Central memory CD8-positive, alpha-beta T cell (primary cell): ENCODE measurements around the gene GFRA1.

Source experiments
- ATAC-seq: fragments of 150-1000 bp; cut with Tn5 transposase; replicated peaks from 2 replicates; pipeline ENCODE4 v1.10.0; 2022; ENCODE audit warnings: mild to moderate bottlenecking, moderate FRiP score, moderate number of reproducible peaks; ENCODE audit not compliant: poor library complexity, severe bottlenecking; ENCODE audit errors: extremely low read depth
- DNase-seq, 2 donors: peaks; one replicate each; pipeline ENCODE4 v3.0.0; 2021; ENCODE audit warnings: low spot score in 2 of 2
- H3K27ac Mint-ChIP-seq: one replicate; pipeline ENCODE4 v1.8.0; 2022; ENCODE audit warnings: low read depth, mild to moderate bottlenecking, moderate library complexity, mixed read lengths
- H3K27me3 Mint-ChIP-seq: one replicate; pipeline ENCODE4 v1.8.0; 2022; ENCODE audit warnings: mixed read lengths
- H3K36me3 Mint-ChIP-seq: one replicate; pipeline ENCODE4 v1.8.0; 2022; ENCODE audit warnings: mild to moderate bottlenecking, moderate library complexity, mixed read lengths; ENCODE audit not compliant: insufficient read depth
- H3K4me1 Mint-ChIP-seq: one replicate; pipeline ENCODE4 v1.8.0; 2022; ENCODE audit warnings: mixed read lengths
- H3K4me3 Mint-ChIP-seq: one replicate; pipeline ENCODE4 v1.8.0; 2022; ENCODE audit warnings: mild to moderate bottlenecking, moderate library complexity, mixed read lengths
- H3K9me3 Mint-ChIP-seq: one replicate; pipeline ENCODE4 v1.8.0; 2022; ENCODE audit warnings: mixed read lengths

Gene GFRA1

DNA sequence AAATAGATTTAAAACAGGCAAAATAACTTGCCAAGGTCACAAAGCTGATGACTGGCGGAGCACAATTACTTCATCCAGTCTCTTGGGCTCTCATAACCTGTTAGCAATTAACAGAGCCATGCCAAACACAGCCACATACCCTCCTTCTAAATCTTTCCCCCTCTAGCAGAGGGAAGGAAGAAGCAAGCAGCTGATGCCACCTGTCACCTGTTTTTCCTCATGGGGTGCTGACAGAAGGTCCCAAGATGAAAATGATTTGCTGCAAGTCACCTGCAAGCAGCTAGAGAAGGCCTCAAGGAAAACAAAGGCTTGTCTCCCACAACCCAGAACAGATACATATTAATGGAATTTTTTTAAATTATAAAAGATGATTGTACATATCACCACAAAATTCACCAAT, 117.8 kb downstream of the GFRA1 start:
- Mint-ChIP-seq H3K27me3 (no peaks in the 10 kb centered on the region), H3K36me3 (peaks cover 2% of the 10 kb centered on the region), H3K9me3 (peaks cover 7% of the 10 kb centered on the region), H3K4me3 (no peak overlapping the region), H3K4me1 (no peaks in the 10 kb centered on the region), H3K27ac (no peak overlapping the region)
- no peak for DNase-seq
- no peak for ATAC-seq

DNA sequence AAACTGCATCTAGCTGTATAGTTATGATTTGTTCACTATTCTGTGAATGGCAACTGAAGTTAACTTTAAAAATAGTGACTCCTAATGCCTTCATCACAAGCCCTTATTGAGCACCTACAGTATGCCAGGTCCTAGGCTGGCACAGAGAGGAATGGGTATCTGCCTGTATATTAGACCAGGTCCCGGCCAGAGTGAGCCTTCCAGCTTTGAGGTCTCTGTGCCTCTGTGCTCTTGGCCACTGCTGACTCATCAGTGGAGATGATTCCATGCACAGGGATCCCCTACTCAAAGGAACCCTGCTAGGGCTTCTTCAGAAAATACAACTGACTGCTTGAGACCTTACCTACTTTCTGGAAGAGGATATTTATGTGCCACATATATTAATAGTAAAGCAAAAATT, 118.4 kb downstream of the GFRA1 start:
- Mint-ChIP-seq H3K4me1 (no peaks in the 10 kb centered on the region), H3K36me3 (peaks cover 2% of the 10 kb centered on the region), H3K27ac (no peak overlapping the region), H3K4me3 (no peak overlapping the region), H3K9me3 (peaks cover 7% of the 10 kb centered on the region), H3K27me3 (no peaks in the 10 kb centered on the region)
- ATAC-seq (no peak), DNase-seq (no peak)

DNA sequence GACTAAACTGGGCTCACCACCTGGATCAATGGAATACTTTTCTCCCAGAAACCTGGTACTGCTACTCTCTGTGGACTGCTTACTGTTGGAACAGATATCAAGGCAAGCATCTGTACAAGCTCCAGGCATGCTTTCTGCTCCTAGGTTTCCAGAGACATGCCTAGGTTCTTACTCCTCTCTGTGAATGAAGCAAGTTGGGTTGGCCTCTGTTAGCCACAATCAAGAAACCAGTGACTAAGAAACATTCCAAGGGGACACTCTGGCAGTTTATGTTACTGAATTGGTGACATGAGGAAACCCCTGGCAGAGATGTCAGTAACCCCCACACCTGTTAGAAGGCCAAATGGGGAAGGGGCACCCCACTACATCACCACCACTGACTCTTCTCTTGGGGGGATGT, 121.9 kb downstream of the GFRA1 start:
- Mint-ChIP-seq H3K4me3 (no peak overlapping the region), H3K27ac (no peak overlapping the region), H3K4me1 (peaks cover 5% of the 10 kb centered on the region), H3K9me3 (peaks cover 7% of the 10 kb centered on the region), H3K27me3 (no peaks in the 10 kb centered on the region), H3K36me3 (peaks cover 2% of the 10 kb centered on the region)
- no peak for DNase-seq
- ATAC-seq = no peak

DNA sequence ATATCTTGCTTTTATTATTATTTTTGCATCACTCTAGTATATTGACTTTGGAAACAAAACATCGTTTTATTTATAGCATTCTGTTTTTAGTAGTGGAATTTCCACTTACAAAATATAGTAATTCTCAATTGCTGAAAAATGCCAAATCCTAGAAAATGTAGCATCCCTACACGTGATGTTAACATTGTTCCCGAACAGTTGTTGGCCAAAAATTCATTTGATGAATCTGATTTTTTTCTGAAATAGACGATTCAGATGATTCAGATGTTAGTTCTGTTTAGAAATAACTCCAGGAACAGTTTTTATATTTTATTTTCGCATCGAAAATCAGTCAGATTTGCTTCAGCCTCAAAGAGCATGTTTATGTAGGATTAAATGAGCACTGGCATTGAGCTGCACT, 122.4 kb downstream of the GFRA1 start:
- H3K27ac Mint-ChIP-seq = no peak overlapping the region
- ATAC-seq (no peak), DNase-seq (no peak)
- H3K36me3 Mint-ChIP-seq = peaks cover 2% of the 10 kb centered on the region
- peaks cover 7% of the 10 kb centered on the region for H3K9me3 Mint-ChIP-seq
- H3K27me3 Mint-ChIP-seq = no peaks in the 10 kb centered on the region
- no peak overlapping the region for H3K4me3 Mint-ChIP-seq
- peaks cover 5% of the 10 kb centered on the region for H3K4me1 Mint-ChIP-seq

GRCh38 chr10:116147147-116147905, 125.7 kb downstream of the GFRA1 start:
- Mint-ChIP-seq H3K27me3 (no peaks in the 10 kb centered on the region), H3K4me1 (peaks cover 5% of the 10 kb centered on the region), H3K4me3 (no peak overlapping the region), H3K9me3 (peaks cover 7% of the 10 kb centered on the region), H3K27ac (no peak overlapping the region), H3K36me3 (no peaks in the 10 kb centered on the region)
- no peak for DNase-seq
- ATAC-seq = no peak

DNA sequence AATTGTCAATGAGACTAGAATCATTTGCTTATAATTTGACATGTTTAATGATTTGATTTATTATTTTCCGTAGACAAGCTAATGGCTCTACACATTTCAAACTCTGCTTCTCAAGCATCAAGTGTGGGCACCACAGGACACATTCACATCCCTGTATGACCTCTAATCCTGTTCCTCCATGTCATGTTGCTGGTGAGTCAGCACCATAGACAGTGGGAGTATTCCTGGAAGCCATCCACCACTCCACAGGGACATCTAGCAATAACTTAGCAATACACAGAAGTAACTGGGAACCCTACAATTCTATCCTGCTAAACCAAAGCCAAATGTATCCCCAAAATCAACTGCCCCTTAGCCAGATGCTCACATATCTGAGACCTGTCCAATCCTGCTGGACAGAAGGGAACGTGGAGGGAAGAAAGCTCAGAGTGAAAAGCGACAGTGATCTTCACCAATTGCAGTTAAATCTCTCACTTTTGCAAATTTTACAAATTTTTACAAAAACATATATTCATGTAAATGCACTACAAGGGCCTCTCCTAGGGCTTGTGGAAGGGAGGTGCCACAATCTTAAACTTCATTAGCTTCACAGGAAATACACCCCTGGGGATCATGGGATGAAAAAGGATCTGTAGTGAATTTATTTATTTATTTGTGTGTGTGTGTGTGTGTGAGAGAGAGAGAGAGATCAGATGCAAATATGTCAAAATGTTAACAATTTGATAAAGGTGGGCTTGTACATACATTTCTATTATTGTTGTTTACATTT, 126.5 kb downstream of the GFRA1 start:
- H3K4me3 Mint-ChIP-seq = no peak overlapping the region
- H3K27me3 Mint-ChIP-seq = no peaks in the 10 kb centered on the region
- peaks cover 5% of the 10 kb centered on the region for H3K4me1 Mint-ChIP-seq
- H3K9me3 Mint-ChIP-seq = peaks cover 5% of the 10 kb centered on the region
- H3K36me3 Mint-ChIP-seq = no peaks in the 10 kb centered on the region
- DNase-seq (no peak), ATAC-seq (no peak)
- no peak overlapping the region for H3K27ac Mint-ChIP-seq

DNA sequence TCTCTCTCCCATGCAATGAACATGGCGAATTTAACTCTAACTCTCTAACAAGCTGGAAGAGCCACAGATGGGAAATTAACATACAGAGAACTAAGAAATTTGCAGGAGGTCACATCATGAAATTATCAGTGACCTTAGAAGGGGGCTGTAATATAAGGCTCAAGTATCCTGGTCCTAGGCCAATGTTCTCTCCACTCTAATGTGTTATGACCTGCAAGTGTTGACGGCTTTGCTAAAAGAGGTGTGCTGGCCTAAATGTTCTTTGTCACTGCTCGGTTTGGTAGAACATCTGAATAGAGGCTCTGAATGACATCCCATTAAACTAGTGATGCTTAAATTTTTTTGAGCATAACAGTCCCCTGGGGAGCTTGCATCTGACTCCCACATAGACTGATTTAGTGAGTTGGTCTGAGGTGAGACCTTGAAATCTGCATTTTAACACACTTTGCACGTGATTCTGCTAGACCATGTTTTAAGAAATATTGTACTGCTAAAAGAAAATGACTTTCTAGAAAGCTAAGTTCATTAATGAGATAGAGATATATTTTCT, 129.3 kb downstream of the GFRA1 start:
- H3K36me3 Mint-ChIP-seq = no peaks in the 10 kb centered on the region
- DNase-seq (no peak), ATAC-seq (no peak)
- H3K27ac Mint-ChIP-seq = no peak overlapping the region
- H3K4me1 Mint-ChIP-seq = peaks cover 5% of the 10 kb centered on the region
- no peaks in the 10 kb centered on the region for H3K27me3 Mint-ChIP-seq
- no peak overlapping the region for H3K4me3 Mint-ChIP-seq
- no peaks in the 10 kb centered on the region for H3K9me3 Mint-ChIP-seq

DNA sequence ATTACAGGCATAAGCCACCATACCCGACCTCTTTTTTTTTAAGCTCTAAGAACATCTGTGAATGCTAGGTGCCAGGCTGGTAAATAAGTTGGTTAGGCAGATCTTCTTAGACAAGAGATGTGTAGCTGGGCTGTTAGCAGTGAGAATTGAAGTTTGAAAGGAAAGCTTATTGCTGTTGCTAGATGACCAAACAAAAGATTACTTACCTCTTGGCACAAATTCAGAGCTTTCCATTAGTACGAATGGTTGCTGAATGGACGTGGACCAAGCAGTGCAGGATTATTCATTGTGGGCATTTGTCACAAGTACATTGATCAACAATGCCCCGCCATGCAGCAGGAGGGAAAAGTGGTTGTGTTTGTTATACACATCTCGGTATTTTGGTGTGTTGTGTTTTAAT, 131.2 kb downstream of the GFRA1 start:
- Mint-ChIP-seq H3K27me3 (no peaks in the 10 kb centered on the region), H3K4me1 (peaks cover under 1% of the 10 kb centered on the region), H3K9me3 (no peaks in the 10 kb centered on the region), H3K27ac (no peak overlapping the region), H3K36me3 (no peaks in the 10 kb centered on the region), H3K4me3 (no peak overlapping the region)
- DNase-seq = no peak
- no peak for ATAC-seq

GRCh38 chr10:116141246-116141645, 131.8 kb downstream of the GFRA1 start:
- ATAC-seq = no peak
- H3K9me3 Mint-ChIP-seq = no peaks in the 10 kb centered on the region
- no peaks in the 10 kb centered on the region for H3K4me1 Mint-ChIP-seq
- DNase-seq = no peak
- no peak overlapping the region for H3K4me3 Mint-ChIP-seq
- H3K27ac Mint-ChIP-seq = no peak overlapping the region
- H3K36me3 Mint-ChIP-seq = no peaks in the 10 kb centered on the region
- no peaks in the 10 kb centered on the region for H3K27me3 Mint-ChIP-seq

DNA sequence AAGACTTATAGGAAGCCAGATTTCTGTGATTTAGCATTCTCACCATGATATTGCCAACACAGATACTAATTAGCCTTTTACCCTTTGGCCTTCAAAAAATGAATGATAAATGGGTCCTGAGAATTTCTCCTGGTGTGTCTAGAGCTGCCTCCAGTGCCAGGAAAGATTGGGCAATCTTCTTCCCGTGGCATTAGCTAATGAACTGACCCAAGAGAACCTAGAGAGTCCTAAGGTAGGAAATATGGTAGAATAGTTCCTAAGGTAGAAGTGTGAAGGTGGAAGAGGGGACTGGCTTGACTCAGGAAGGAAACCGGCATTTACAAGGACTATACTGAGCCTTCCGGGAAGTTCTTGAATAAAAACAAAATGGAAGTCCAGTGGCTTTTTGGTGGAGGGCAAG, 133.1 kb downstream of the GFRA1 start:
- H3K27ac Mint-ChIP-seq = no peak overlapping the region
- no peaks in the 10 kb centered on the region for H3K36me3 Mint-ChIP-seq
- no peaks in the 10 kb centered on the region for H3K27me3 Mint-ChIP-seq
- H3K4me3 Mint-ChIP-seq = no peak overlapping the region
- ATAC-seq = no peak
- H3K4me1 Mint-ChIP-seq = no peaks in the 10 kb centered on the region
- DNase-seq = no peak
- no peaks in the 10 kb centered on the region for H3K9me3 Mint-ChIP-seq

DNA sequence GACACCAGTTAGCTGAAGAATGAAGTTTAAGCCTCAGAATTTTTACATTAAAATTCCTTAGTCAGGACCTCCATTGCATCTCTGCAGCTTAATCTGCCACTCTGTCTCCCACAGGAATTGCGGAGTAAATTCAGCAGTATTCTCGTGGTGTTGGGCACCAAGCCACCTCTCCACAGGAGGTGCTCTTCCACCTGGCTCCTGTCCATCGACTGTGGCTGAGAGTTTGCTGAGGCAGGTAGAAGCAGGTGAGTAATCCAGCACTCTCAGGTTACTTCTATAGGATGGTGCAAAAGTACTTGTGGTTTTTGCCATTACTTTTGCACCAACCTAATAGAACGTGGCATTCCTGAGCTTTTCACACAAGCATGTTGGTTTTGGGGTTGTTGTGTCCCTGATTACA, 134.1 kb downstream of the GFRA1 start:
- Mint-ChIP-seq H3K4me1 (no peaks in the 10 kb centered on the region), H3K27ac (no peak overlapping the region), H3K9me3 (no peaks in the 10 kb centered on the region), H3K36me3 (no peaks in the 10 kb centered on the region), H3K4me3 (no peak overlapping the region), H3K27me3 (no peaks in the 10 kb centered on the region)
- ATAC-seq (no peak), DNase-seq (no peak)

GRCh38 chr10:116136261-116136660, 136.7 kb downstream of the GFRA1 start:
- no peaks in the 10 kb centered on the region for H3K36me3 Mint-ChIP-seq
- H3K4me1 Mint-ChIP-seq = no peaks in the 10 kb centered on the region
- ATAC-seq (no peak), DNase-seq (no peak)
- no peaks in the 10 kb centered on the region for H3K27me3 Mint-ChIP-seq
- no peaks in the 10 kb centered on the region for H3K9me3 Mint-ChIP-seq
- no peak overlapping the region for H3K27ac Mint-ChIP-seq
- no peak overlapping the region for H3K4me3 Mint-ChIP-seq

DNA sequence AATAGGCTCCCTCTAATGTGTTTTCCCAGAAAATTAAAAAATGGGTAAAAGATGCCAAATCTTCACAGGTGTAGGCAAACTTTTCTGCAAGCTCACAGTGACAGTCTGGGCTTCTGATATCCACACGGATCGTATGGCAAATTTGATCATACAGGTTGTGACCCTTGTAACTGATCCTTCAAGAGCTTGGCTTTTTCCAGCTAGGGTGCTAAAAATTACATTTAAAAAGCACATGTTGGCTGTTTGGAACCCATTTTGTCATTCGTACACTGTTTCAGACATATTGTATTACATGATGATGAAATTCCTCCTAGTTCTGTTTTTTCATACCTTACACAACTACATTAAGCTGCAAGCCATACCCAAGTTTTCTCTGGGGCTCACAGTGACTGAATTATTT, 138.7 kb downstream of the GFRA1 start:
- Mint-ChIP-seq H3K27ac (no peak overlapping the region), H3K4me1 (no peaks in the 10 kb centered on the region), H3K9me3 (no peaks in the 10 kb centered on the region), H3K36me3 (no peaks in the 10 kb centered on the region), H3K27me3 (no peaks in the 10 kb centered on the region), H3K4me3 (no peak overlapping the region)
- ATAC-seq (no peak), DNase-seq (no peak)
